KMS-11 (cell line): ENCODE results near the gene THOP1.

ENCODE experiments used
- H2AFZ ChIP-seq: fragments of 200-600 bp; sonication (generic); 2 replicates; pipeline ENCODE4 v1.6.1; 2016; ENCODE audit warnings: antibody characterized with exemption, mixed run types, low read depth
- H3K27ac ChIP-seq: fragments of 200-600 bp; sonication (generic); 2 replicates; pipeline ENCODE4 v1.6.1; 2016; ENCODE audit warnings: mild to moderate bottlenecking, mixed run types
- H3K27me3 ChIP-seq: fragments of 200-600 bp; sonication (generic); 2 replicates; pipeline ENCODE4 v1.6.1; 2017; ENCODE audit warnings: mild to moderate bottlenecking, low read depth, mixed run types, moderate library complexity; ENCODE audit not compliant: insufficient read depth
- H3K36me3 ChIP-seq: fragments of 200-600 bp; sonication (generic); 2 replicates; pipeline ENCODE4 v1.6.1; 2017; ENCODE audit warnings: mild to moderate bottlenecking, mixed run types; ENCODE audit not compliant: insufficient read depth
- H3K4me1 ChIP-seq: fragments of 200-600 bp; sonication (generic); 2 replicates; pipeline ENCODE4 v1.6.1; 2016; ENCODE audit warnings: mild to moderate bottlenecking, low read depth, mixed run types; ENCODE audit not compliant: poor library complexity, severe bottlenecking
- H3K4me2 ChIP-seq: fragments of 200-600 bp; sonication (generic); 2 replicates; pipeline ENCODE4 v1.7.0; 2016; ENCODE audit warnings: mild to moderate bottlenecking, mixed run types
- H3K4me3 ChIP-seq: fragments of 200-600 bp; sonication (generic); IDR thresholded peaks from 2 replicates; pipeline ENCODE4 v1.6.1; 2017; ENCODE audit warnings: low read depth, low read length, mixed read lengths; ENCODE audit not compliant: insufficient read depth
- H3K79me2 ChIP-seq: fragments of 200-600 bp; sonication (generic); 2 replicates; pipeline ENCODE4 v1.6.1; 2016; ENCODE audit warnings: low read depth, mixed run types; ENCODE audit not compliant: insufficient read depth
- H3K9ac ChIP-seq: fragments of 200-600 bp; sonication (generic); 2 replicates; pipeline ENCODE4 v1.6.1; 2016; ENCODE audit warnings: mild to moderate bottlenecking, mixed run types
- H4K20me1 ChIP-seq: fragments of 200-600 bp; sonication (generic); 2 replicates; pipeline ENCODE4 v1.6.1; 2016; ENCODE audit warnings: mild to moderate bottlenecking, mixed run types; ENCODE audit not compliant: insufficient read depth
- TF ChIP-seq, protein P1 (sequence below): fragments of 200-600 bp; sonication (generic); conservative IDR thresholded peaks from 2 replicates; pipeline ENCODE4 v1.6.1; 2017; ENCODE audit warnings: low read depth, mild to moderate bottlenecking, antibody characterized with exemption, low read length, moderate library complexity, mixed read lengths

Gene THOP1

DNA sequence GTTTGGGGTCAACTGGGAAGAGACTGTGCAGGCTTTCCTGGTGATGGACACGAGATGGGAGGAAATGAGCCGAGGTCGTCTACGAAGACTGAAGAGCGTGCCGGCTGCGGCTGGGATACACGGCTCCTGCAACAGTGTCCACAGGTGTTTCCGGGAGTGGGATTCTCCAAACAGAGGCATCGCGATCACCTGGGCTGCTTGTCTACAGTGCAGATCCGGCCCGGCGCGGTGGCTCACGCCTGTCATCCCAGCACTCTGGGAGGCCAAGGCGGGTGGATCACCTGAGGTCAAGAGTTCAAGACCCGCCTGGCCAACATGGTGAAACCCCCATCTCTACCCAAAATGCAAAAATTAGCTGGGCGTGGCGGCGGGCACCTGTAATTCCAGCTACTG lies 33.9 kb upstream of the THOP1 start:
- no peaks in the 10 kb centered on the region for H3K36me3 ChIP-seq
- H3K79me2 ChIP-seq: no peaks in the 10 kb centered on the region
- peaks cover 14% of the 10 kb centered on the region for H3K4me1 ChIP-seq
- H3K27ac ChIP-seq: no peak overlapping the region
- H3K27me3 ChIP-seq: no peaks in the 10 kb centered on the region
- H4K20me1 ChIP-seq: no peaks in the 10 kb centered on the region
- H3K9ac ChIP-seq: no peak overlapping the region
- no peak overlapping the region for H3K4me3 ChIP-seq
- H2AFZ ChIP-seq: no peak overlapping the region
- TF ChIP-seq, protein P1, sequence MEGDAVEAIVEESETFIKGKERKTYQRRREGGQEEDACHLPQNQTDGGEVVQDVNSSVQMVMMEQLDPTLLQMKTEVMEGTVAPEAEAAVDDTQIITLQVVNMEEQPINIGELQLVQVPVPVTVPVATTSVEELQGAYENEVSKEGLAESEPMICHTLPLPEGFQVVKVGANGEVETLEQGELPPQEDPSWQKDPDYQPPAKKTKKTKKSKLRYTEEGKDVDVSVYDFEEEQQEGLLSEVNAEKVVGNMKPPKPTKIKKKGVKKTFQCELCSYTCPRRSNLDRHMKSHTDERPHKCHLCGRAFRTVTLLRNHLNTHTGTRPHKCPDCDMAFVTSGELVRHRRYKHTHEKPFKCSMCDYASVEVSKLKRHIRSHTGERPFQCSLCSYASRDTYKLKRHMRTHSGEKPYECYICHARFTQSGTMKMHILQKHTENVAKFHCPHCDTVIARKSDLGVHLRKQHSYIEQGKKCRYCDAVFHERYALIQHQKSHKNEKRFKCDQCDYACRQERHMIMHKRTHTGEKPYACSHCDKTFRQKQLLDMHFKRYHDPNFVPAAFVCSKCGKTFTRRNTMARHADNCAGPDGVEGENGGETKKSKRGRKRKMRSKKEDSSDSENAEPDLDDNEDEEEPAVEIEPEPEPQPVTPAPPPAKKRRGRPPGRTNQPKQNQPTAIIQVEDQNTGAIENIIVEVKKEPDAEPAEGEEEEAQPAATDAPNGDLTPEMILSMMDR: no peak
- H3K4me2 ChIP-seq: no peak overlapping the region

DNA sequence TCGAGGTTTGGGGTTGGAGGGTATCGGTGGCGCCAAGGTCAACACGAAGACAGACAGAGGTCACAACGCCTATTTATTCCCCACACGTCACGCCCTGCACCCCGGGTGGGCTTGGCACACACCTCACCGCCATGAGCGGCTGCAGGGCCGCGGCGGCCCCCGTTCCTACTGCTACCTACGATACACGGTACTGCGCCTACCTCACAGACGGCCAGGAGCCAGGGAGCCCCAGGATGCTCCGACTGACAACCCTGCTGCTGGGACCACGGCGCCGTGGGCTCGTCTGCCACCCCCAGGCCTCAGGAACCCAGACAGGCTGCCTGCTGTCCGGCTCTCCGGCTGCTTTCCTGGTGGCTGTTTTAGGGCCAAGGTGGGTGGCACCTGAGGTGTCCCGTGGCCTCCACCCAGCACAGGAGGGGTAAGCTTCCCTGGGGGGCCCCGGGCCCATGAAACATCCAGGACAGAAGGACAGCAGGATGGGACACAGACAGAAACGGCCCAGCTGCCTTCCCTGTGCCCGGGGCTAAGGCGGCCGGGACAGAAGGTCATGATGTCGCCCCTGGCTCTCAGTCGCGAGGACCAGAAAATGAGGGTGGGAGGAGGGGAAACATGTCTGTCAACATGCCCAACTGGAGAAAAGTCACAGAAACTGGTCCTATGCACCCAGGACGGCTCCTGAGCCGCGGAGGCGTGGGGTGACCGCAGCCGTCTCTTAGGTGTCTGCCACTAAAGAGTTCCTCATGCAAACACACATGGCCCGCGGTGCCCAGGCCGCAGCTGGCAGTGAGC lies 30.4 kb upstream of the THOP1 start:
- Histone ChIP-seq H3K4me2 (no peak overlapping the region), H3K27me3 (no peaks in the 10 kb centered on the region), H2AFZ (no peak overlapping the region), H4K20me1 (no peaks in the 10 kb centered on the region), H3K4me3 (no peak overlapping the region), H3K4me1 (no peaks in the 10 kb centered on the region), H3K36me3 (no peaks in the 10 kb centered on the region), H3K27ac (no peak overlapping the region), H3K9ac (no peak overlapping the region), H3K79me2 (no peaks in the 10 kb centered on the region)
- TF ChIP-seq, protein P1: no peak

DNA sequence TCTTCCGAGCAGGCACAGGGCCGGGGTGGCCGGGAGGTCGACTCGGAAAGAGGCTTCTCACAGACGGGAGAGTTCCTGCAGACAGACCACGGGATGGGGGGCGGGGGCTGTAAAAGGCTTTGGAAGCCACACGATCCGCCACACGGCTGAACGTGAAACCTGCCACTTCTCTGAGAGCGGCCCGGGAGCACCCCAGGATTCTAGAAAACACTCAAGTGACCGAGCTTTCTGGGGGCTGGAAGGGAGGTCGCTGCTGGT lies 29.9 kb upstream of the THOP1 start:
- H3K4me1 ChIP-seq: no peaks in the 10 kb centered on the region
- no peak overlapping the region for H3K9ac ChIP-seq
- no peaks in the 10 kb centered on the region for H3K27me3 ChIP-seq
- H2AFZ ChIP-seq: no peak overlapping the region
- no peak overlapping the region for H3K27ac ChIP-seq
- H3K4me3 ChIP-seq: no peak overlapping the region
- no peaks in the 10 kb centered on the region for H4K20me1 ChIP-seq
- no peaks in the 10 kb centered on the region for H3K79me2 ChIP-seq
- TF ChIP-seq, protein P1: no peak
- H3K36me3 ChIP-seq: no peaks in the 10 kb centered on the region
- no peak overlapping the region for H3K4me2 ChIP-seq

DNA sequence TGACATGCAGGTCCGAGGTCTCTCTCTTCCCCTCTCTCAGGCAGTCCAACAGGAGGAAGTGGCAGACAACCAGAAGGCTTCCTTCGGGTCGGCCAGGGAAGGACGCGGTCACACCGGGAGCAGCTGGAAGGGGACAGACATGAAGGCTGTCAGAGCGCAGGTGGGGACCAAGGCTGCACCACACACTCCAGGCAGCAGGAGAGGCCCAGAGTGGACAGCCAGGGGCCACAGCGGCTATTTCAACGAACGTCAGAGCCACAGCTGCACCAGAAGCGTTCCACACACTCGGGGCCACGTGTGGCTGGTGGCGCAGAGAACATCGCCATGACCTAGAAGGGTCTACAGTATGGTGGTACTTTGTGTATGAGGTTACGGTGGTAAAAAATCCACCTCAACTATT lies 29.5 kb upstream of the THOP1 start:
- Histone ChIP-seq H3K27ac (no peak overlapping the region), H4K20me1 (no peaks in the 10 kb centered on the region), H3K9ac (no peak overlapping the region), H3K4me1 (no peaks in the 10 kb centered on the region), H3K4me2 (no peak overlapping the region), H3K27me3 (no peaks in the 10 kb centered on the region), H3K36me3 (no peaks in the 10 kb centered on the region), H3K79me2 (no peaks in the 10 kb centered on the region), H2AFZ (no peak overlapping the region), H3K4me3 (no peak overlapping the region)
- TF ChIP-seq, protein P1: no peak
